ENCODE measurements around the gene KITLG. TPM values are rescaled to one million over a fixed set of nuclear protein-coding genes. Genes with fewer than 3 reads are reported as not detected.
"Not testable (repeated sequence)": the region's sequence is repeated elsewhere in the genome, so short reads cannot be mapped to it uniquely, and the experiment has no call there.

The KITLG gene
- total RNA-seq, 1 experiment from 2014 or later, result 14.9 TPM

GRCh38 chr12:88510843-88511242, 69.4 kb downstream of the KITLG start:
- H3K27ac ChIP-seq (ENCODE audit: low read length), result no peak overlapping the region
- H3K9me2 ChIP-seq (replicated peaks; ENCODE audit: low read length), result no peaks in the 10 kb centered on the region
- ChIA-PET POLR2A (ENCODE audit: unreplicated experiment) (no interaction called here), CTCF (no interaction called here)
- no peak for TF ChIP-seq EZH2 (IDR thresholded peaks at IDR 0.05; ENCODE audit: low read length, unreplicated experiment)
- TF ChIP-seq CTCF (conservative IDR thresholded peaks at IDR 0.05; ENCODE audit: low read depth, low read length), result no peak
- no peak for TF ChIP-seq EZH2phosphoT487 (IDR thresholded peaks at IDR 0.05; ENCODE audit: borderline replicate concordance, low read length)
- H2AFZ ChIP-seq (ENCODE audit: low read length), result no peak overlapping the region
- intact Hi-C loops (cut with micrococcal nuclease), result no loop called here
- H3K4me3 ChIP-seq (ENCODE audit: low read length), result no peak overlapping the region
- H3K79me2 ChIP-seq (ENCODE audit: low read length), result no peaks in the 10 kb centered on the region
- BruUV-seq (replicated peaks), result no TSS peak
- no peak for DNase-seq
- ATAC-seq, result no peak
- H3K36me3 ChIP-seq (ENCODE audit: low read depth, low read length), result no peaks in the 10 kb centered on the region
- no peaks in the 10 kb centered on the region for H3K27me3 ChIP-seq (ENCODE audit: low read length)
- no peak overlapping the region for H3K9ac ChIP-seq (ENCODE audit: low read length)
- no peaks in the 10 kb centered on the region for H4K20me1 ChIP-seq (ENCODE audit: low read length)
- no peaks in the 10 kb centered on the region for H3F3A ChIP-seq (ENCODE audit: low read length, unreplicated experiment)
- no peaks in the 10 kb centered on the region for H3K4me1 ChIP-seq (ENCODE audit: insufficient read depth, low read length)
- H3K4me2 ChIP-seq (ENCODE audit: low read length), result no peak overlapping the region
- no peaks in the 10 kb centered on the region for H3K9me3 ChIP-seq (ENCODE audit: low read length)

- Histone ChIP-seq H3K9ac (ENCODE audit: low read length) (no peak overlapping the region), H3K4me1 (ENCODE audit: insufficient read depth, low read length) (no peaks in the 10 kb centered on the region), H3K4me3 (ENCODE audit: low read length) (no peak overlapping the region), H3K27me3 (ENCODE audit: low read length) (no peaks in the 10 kb centered on the region), H3F3A (ENCODE audit: low read length, unreplicated experiment) (no peaks in the 10 kb centered on the region), H4K20me1 (ENCODE audit: low read length) (no peaks in the 10 kb centered on the region), H3K79me2 (ENCODE audit: low read length) (no peaks in the 10 kb centered on the region), H3K9me2 (replicated peaks; ENCODE audit: low read length) (no peaks in the 10 kb centered on the region), H3K36me3 (ENCODE audit: low read depth, low read length) (no peaks in the 10 kb centered on the region), H3K9me3 (ENCODE audit: low read length) (no peaks in the 10 kb centered on the region), H3K4me2 (ENCODE audit: low read length) (no peak overlapping the region), H2AFZ (ENCODE audit: low read length) (no peak overlapping the region), H3K27ac (ENCODE audit: low read length) (no peak overlapping the region)
- TF ChIP-seq CTCF (conservative IDR thresholded peaks at IDR 0.05; ENCODE audit: low read depth, low read length), result no peak
- no peak for TF ChIP-seq EZH2 (IDR thresholded peaks at IDR 0.05; ENCODE audit: low read length, unreplicated experiment)
- no peak for TF ChIP-seq EZH2phosphoT487 (IDR thresholded peaks at IDR 0.05; ENCODE audit: borderline replicate concordance, low read length)
- DNase-seq, result no peak
- BruUV-seq (replicated peaks), result no TSS peak
- ChIA-PET CTCF (no interaction called here), POLR2A (ENCODE audit: unreplicated experiment) (no interaction called here)
- intact Hi-C loops (cut with micrococcal nuclease), result no loop called here
- no peak for ATAC-seq
Measured at GRCh38 chr12:88509851-88510250, 70.4 kb downstream of the KITLG start.

- POLR2A ChIA-PET (ENCODE audit: unreplicated experiment), result no interaction called here
- no peaks in the 10 kb centered on the region for H4K20me1 ChIP-seq (ENCODE audit: low read length)
- no peak for DNase-seq
- H3K36me3 ChIP-seq (ENCODE audit: low read depth, low read length), result no peaks in the 10 kb centered on the region
- no TSS peak for BruUV-seq (replicated peaks)
- intact Hi-C loops (cut with micrococcal nuclease), result no loop called here
- H3K4me1 ChIP-seq (ENCODE audit: insufficient read depth, low read length), result no peaks in the 10 kb centered on the region
- no peaks in the 10 kb centered on the region for H3K27me3 ChIP-seq (ENCODE audit: low read length)
- ATAC-seq, result no peak
- H3K4me3 ChIP-seq (ENCODE audit: low read length), result no peak overlapping the region
- H3K27ac ChIP-seq (ENCODE audit: low read length), result no peak overlapping the region
- H3F3A ChIP-seq (ENCODE audit: low read length, unreplicated experiment), result no peaks in the 10 kb centered on the region
- no peak overlapping the region for H3K9ac ChIP-seq (ENCODE audit: low read length)
- no peaks in the 10 kb centered on the region for H3K79me2 ChIP-seq (ENCODE audit: low read length)
- H3K9me2 ChIP-seq (replicated peaks; ENCODE audit: low read length), result no peaks in the 10 kb centered on the region
- no peak overlapping the region for H2AFZ ChIP-seq (ENCODE audit: low read length)
- no peak overlapping the region for H3K4me2 ChIP-seq (ENCODE audit: low read length)
- TF ChIP-seq CTCF (conservative IDR thresholded peaks at IDR 0.05; ENCODE audit: low read depth, low read length) (no peak), EZH2phosphoT487 (IDR thresholded peaks at IDR 0.05; ENCODE audit: borderline replicate concordance, low read length) (no peak), EZH2 (IDR thresholded peaks at IDR 0.05; ENCODE audit: low read length, unreplicated experiment) (no peak)
- CTCF ChIA-PET, result no interaction called here
- H3K9me3 ChIP-seq (ENCODE audit: low read length), result no peaks in the 10 kb centered on the region
Measured at GRCh38 chr12:88509347-88509746, 70.9 kb downstream of the KITLG start.

- BruUV-seq (replicated peaks); H3K9me2 ChIP-seq (replicated peaks; ENCODE audit: low read length); H3K9me3 ChIP-seq (ENCODE audit: low read length); ATAC-seq; H3K9ac ChIP-seq (ENCODE audit: low read length); H3K4me2 ChIP-seq (ENCODE audit: low read length); DNase-seq; CTCF ChIA-PET; H3K4me1 ChIP-seq (ENCODE audit: insufficient read depth, low read length); H3K27me3 ChIP-seq (ENCODE audit: low read length); H4K20me1 ChIP-seq (ENCODE audit: low read length); H3K27ac ChIP-seq (ENCODE audit: low read length); H3F3A ChIP-seq (ENCODE audit: low read length, unreplicated experiment); H3K36me3 ChIP-seq (ENCODE audit: low read depth, low read length); intact Hi-C loops (cut with micrococcal nuclease); H2AFZ ChIP-seq (ENCODE audit: low read length); POLR2A ChIA-PET (ENCODE audit: unreplicated experiment); H3K79me2 ChIP-seq (ENCODE audit: low read length); H3K4me3 ChIP-seq (ENCODE audit: low read length): not testable (repeated sequence)
Measured at GRCh38 chr12:88507851-88508250, 72.4 kb downstream of the KITLG start.

Data from PC-3 (cell line).